AG10803 (cell line): Measurements from ENCODE around the gene HDAC8.
A peak's percentile ranks its signal among the peaks of the same experiment; 100 is the strongest.
"Not testable (repeated sequence)": the region's sequence is repeated elsewhere in the genome, so short reads cannot be mapped to it uniquely, and the experiment has no call there.

Experiments used
- DNase-seq: peaks from one replicate; pipeline ENCODE4 v3.0.0; 2010; ENCODE audit warnings: low read depth
- H3K4me3 ChIP-seq: 2 replicates; pipeline ENCODE4 v1.5.1; 2011; ENCODE audit warnings: mild to moderate bottlenecking, low read length, control low read depth
- CTCF ChIP-seq: conservative IDR thresholded peaks from 2 replicates; pipeline ENCODE4 v1.5.1; 2011; ENCODE audit warnings: mild to moderate bottlenecking, low read length, control low read depth, inconsistent platforms

HDAC8 gene

GRCh38 chrX:72566448-72566847 is 6.2 kb downstream of the HDAC8 start:
- no peak overlapping the region for H3K4me3 ChIP-seq
- no peak for DNase-seq
- no peak for TF ChIP-seq CTCF

GRCh38 chrX:72559655-72560054 is 13.0 kb downstream of the HDAC8 start:
- H3K4me3 ChIP-seq, DNase-seq: not testable (repeated sequence)

GRCh38 chrX:72554448-72555140 is 18.0 kb downstream of the HDAC8 start:
- TF ChIP-seq CTCF, result no peak
- no peak for DNase-seq
- H3K4me3 ChIP-seq, result no peak overlapping the region

- not testable (repeated sequence) for DNase-seq, H3K4me3 ChIP-seq
Measured at GRCh38 chrX:72552443-72552842, 20.2 kb downstream of the HDAC8 start.

GRCh38 chrX:72545990-72546389 is 26.7 kb downstream of the HDAC8 start:
- TF ChIP-seq CTCF, result no peak
- H3K4me3 ChIP-seq, result no peak overlapping the region
- DNase-seq, result no peak

- peak; percentile 42 for TF ChIP-seq CTCF
- DNase-seq, result peak; percentile 40
- H3K4me3 ChIP-seq, result no peak overlapping the region
Measured at GRCh38 chrX:72540318-72540717, 32.3 kb downstream of the HDAC8 start.

GRCh38 chrX:72539822-72540221 is 32.8 kb downstream of the HDAC8 start:
- TF ChIP-seq CTCF, result no peak
- H3K4me3 ChIP-seq, result no peak overlapping the region
- DNase-seq, result no peak

GRCh38 chrX:72536542-72536941 is 36.1 kb downstream of the HDAC8 start:
- H3K4me3 ChIP-seq, result no peak overlapping the region
- TF ChIP-seq CTCF, result no peak
- no peak for DNase-seq
